NCI-H1436 treated with DMSO at 0.1 percent for 48 hours (cell line): ENCODE data around the gene TMX2.

ENCODE experiments used
- DNase-seq: peaks from one replicate; lab custom pipeline; 2025; lab: John Stamatoyannopoulos, UW

TMX2 gene

DNA sequence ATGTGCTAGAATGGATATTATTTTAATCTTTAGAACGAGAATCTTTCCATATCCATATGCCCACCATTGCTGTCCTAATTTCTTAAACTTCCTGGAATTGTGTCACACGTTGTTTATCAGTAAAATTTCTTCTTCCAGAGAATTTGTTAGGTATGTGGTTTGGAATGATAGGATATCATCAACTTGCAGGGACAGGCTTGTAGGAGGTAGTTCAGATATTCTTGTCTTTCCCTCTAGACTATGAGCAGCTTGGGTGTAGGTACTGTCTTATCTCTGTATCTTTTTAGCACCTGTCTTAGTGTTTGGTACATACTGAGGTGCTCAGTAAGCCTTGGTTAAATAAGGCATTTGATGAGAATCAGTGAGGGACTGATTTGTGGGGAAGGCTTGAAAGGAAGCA is 52.6 kb downstream of the TMX2 start:
- DNase-seq = no peak

DNA sequence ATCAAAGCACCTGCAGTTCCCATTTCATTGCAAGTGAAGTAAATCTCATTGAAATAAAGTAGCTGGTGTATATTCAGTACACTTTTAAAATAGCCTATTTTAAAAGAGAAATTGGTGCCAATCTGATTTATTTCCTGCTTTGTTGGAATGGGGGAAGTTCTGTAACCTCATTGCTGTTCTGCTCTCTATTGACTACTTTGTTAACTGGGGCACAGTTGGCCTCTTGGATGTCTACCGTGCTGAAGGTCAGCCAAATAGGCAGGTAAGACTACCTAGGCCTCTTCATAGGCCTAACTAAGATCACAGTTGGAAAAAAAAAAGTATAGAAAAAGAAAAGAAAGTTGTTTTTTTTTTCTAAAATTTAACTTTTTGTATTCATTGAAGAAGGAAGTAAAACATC is 58.4 kb downstream of the TMX2 start:
- DNase-seq = no peak

GRCh38 chr11:57771365-57771764 is 59.0 kb downstream of the TMX2 start:
- no peak for DNase-seq

DNA sequence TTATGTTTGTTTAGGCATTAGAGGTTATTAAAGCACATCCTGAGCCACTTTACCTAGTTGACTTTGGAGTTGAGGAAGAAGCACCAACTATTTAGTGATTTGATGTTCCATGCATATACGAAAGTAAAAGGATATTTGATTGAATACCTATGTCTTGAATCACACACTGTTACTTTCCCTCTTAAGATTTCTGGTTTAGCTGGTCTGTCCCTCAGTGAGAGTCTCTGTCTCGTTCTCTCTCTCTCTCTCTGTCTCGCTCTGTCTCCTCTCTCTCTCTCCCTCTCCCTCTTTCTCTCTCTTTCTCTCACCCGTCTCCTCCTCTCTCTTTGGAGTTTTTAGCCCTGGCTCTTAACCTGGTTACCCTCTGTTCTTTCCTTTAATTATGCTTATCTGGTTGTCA is 60.2 kb downstream of the TMX2 start:
- DNase-seq = no peak

GRCh38 chr11:57773026-57773598 is 60.7 kb downstream of the TMX2 start:
- DNase-seq = no peak

- no peak for DNase-seq
Measured at GRCh38 chr11:57775491-57775890, 63.1 kb downstream of the TMX2 start.

GRCh38 chr11:57776031-57776521 is 63.7 kb downstream of the TMX2 start:
- DNase-seq = no peak

GRCh38 chr11:57776577-57777210 is 64.3 kb downstream of the TMX2 start:
- no peak for DNase-seq

DNA sequence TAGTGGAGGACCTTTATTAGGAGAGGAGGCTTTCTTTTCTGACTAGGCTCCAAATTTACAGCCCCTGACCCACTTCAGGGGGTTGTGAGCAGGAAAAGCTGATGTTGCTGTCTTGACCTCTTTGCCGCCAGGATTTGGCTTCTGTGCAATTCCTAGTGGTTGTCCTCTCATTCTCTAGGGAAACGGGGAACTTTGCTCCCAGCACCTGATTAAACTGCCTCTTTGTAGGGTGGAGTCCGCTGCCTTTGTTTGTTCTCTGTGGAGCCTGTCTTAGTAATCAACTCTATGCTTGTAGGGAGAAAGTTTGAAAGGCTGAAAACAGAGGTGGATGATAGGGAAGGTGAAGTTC is 65.5 kb downstream of the TMX2 start:
- DNase-seq = no peak

DNA sequence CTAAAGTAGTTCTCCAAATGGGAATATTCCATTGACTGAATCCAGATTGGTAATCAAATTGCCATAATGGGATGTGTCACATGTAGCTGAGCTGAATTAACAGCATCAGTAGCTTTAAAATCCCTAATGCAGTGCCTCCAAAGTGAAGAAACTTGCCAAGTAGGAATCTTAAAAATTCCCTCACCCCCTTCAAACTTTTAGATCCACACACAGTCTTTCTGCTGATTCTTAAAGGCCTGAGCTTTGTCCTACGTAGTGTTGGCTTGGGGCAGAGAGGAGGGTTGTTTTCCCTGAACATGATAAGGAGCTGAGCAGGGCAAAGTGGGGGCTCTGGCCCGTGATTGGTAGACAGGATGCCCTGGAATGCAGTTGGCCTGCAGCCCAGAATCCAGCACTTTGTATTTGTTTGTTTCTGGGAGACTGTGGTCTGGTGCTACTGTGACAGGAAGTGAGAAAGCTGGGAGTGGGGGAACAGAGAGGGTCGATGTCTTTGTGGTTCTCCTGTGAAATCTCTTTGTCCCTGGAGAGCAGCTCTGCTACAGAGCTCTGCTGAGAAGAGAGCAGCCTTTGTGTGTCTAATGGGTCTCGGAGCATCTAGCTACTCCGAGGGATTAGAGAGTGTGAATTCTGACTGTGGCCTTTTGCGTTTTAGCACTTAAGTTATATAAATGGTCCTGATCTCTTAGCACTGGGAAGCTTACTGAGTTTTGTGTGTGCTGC is 66.1 kb downstream of the TMX2 start:
- DNase-seq = no peak

- DNase-seq = no peak
Measured at GRCh38 chr11:57779276-57779675, 66.9 kb downstream of the TMX2 start.

DNA sequence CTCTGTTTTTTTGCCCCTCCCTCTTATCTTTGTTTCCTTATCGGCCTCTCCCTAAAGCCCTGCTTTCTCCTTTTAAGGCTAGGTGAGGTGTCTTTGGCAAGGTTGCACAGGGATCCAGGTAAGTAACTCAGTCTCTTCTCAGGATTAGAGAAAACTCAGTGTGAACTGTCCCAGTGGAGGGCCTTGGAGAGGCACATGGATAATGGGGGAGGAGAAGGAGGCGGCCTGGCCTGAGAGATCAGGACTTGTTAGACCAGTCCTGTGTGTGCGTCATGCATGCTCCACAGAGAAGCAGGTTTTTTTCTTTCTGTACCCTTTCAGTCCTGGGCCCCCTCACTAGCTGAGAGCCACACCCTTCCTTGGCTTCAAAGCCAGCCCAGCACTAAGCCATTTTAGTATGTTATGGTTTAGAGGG is 69.1 kb downstream of the TMX2 start:
- no peak for DNase-seq

- DNase-seq = no peak
Measured at GRCh38 chr11:57785072-57785471, 72.7 kb downstream of the TMX2 start.

- DNase-seq = no peak
Measured at GRCh38 chr11:57786436-57786835, 74.0 kb downstream of the TMX2 start.

DNA sequence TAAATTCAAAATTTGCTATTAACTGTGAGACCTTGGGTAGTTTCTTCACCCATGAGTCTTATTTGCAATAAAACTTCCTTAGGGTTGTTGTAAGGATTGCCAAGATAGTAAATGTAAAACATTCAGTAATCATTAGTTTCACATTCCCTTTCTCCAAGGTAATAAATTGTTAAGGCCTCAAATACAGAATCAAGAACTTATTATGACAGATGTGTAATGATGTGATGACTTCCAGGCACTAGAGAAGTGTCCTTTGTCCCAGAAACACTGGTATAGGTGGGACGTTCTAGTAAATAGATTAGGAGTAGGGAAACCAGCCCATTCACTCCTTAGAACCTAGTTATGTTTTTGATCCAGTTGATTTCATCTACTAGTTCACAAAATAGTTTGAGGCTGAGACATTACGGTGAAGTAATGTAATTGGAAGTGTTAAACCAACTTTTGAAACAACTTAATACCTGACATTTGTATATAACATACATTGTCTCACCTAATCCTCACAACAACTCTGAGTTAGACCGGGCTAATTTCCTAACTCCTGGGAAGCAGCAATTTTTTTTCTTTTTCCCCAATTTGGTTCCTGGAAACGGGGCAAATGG is 74.7 kb downstream of the TMX2 start:
- no peak for DNase-seq

GRCh38 chr11:57787920-57788702 is 75.7 kb downstream of the TMX2 start:
- no peak for DNase-seq

GRCh38 chr11:57788703-57789088 is 76.3 kb downstream of the TMX2 start:
- DNase-seq = no peak
